HG03159 (cell line): ENCODE measurements around the gene CCDC91.
A peak's percentile ranks its signal among the peaks of the same experiment; 100 is the strongest.
"Not testable (repeated sequence)": the region's sequence is repeated elsewhere in the genome, so short reads cannot be mapped to it uniquely, and the experiment has no call there.

ENCODE experiments used
- ATAC-seq: cut with Tn5 transposase; IDR thresholded peaks from one replicate; pipeline ENCODE4 v1.9.1; 2021; ENCODE audit warnings: mild to moderate bottlenecking, moderate library complexity; ENCODE audit not compliant: unreplicated experiment

CCDC91 gene

DNA sequence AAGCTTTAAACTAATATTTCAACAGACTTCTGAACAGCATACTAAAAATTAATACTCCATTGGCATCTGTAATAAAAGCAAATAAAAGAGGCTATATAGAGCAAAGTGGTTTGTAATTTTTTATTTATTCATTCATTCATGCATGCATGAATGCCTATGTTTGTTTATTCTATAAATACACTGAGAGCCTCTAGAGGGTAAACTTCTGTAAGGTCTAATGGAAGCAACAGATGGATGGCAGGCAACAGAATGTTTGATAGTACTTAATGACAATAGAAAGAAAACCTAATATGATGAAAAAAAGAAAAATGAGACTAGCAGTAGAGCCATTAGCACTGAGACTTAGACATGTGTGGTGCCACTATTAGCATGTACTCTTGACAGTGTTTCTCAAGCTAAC lies 253.1 kb downstream of the CCDC91 start:
- ATAC-seq: no peak

DNA sequence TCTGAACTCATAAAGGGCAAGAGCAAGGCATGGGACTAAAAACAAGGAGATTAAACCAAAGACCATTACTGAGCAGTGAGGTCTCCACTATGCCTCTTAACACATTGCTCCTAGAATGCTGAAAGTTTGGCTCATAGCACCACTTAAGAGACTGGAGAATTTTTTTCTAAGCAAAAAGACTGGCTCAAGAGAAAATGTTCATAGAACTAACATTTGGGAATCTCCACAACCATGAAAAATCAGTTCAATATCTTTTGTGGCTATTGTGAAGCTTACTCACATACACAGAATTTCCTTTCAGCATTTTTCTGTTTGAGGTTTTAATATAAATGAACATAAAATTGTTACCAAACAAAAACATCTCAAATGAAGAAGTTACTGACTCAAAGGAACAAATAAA lies 255.8 kb downstream of the CCDC91 start:
- ATAC-seq: no peak

DNA sequence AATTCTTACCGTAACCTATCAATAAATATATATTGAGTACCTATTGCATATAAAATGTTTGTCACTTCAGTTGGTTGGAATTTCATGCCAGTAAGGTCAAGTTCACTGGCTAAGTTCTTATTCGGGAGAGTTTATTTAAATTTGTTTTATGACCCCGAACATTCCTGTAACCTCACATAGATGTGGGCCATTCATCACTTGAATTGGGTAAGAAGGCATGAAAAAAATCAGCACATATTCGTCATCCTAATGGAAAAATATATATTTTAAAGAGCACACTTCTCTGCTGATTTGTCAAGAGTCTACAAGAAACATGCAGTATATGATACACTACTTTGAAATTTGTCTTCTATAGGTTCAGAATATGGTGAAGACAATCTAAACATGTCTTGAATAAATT lies 263.4 kb downstream of the CCDC91 start:
- no peak for ATAC-seq

DNA sequence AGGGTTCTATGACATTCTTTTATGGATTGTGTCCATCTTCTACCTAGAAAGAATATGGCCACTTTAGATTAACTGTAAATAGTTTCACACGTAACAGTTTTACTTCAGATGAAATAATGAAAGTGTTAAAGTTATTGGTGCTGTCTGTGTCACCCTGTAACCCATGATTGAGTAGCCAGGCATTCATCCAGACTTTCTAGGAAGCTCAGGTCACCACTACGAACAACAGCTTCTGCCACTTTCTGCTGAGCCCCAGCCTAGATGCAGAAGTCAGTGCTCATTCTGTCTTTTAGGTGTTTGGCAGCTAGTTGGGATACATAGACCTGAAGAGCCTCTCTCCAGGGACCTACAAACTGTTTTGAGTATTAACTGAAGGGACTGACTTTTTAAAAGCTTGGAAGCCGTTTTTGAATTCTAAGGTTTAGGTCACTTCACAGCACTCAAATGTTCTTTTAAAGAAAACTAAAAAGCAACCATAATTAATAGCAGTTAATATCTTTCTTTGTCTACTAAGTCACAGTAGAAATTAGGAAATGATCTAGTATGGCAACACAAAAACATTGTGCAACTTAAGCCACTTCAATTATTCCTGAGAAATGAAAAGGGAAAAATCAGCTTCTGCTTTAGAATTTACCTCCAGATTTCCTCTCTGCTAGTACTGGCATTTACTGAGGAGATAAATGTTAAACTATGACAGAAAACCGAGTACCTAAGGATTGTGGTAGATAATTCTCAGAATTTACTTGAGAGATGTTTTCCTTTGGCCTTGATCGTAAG lies 266.9 kb downstream of the CCDC91 start:
- ATAC-seq: no peak

DNA sequence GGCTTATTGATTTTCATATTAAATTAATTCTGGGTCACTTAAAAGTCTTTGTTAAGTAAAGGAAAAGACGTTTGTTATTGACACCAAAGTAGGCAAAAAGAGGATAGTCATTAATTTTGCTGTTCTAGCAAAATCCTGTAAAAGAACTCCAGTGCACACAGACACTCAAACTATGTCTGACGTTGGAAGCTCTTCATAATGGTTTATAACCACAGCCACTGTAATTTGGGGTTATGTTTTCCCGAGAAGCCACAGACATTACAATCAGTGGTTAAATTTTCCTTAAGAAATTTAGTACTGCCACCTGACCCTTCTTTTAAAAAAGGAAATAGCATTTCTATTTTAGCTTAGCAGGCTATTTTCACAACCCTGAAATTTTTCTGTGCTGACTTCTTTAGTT lies 267.5 kb downstream of the CCDC91 start:
- ATAC-seq: no peak

DNA sequence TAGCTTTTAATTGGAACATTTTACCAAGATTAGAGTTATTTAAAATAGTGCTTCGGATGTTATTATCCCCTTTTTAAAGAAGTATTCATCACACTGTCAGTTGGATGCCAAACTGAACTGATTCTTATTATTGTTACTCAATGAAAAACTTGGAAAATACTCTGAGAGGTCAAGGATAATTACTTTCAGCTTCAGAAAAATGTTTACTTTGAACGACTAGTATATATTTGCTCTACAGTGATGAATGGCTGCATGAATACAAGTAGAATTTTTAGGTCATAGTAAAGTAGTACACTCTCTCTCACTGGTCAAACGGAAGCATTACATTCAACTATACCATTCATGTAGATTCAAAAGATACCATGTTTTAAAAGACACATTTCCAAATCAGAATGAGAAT lies 269.2 kb downstream of the CCDC91 start:
- ATAC-seq: no peak

DNA sequence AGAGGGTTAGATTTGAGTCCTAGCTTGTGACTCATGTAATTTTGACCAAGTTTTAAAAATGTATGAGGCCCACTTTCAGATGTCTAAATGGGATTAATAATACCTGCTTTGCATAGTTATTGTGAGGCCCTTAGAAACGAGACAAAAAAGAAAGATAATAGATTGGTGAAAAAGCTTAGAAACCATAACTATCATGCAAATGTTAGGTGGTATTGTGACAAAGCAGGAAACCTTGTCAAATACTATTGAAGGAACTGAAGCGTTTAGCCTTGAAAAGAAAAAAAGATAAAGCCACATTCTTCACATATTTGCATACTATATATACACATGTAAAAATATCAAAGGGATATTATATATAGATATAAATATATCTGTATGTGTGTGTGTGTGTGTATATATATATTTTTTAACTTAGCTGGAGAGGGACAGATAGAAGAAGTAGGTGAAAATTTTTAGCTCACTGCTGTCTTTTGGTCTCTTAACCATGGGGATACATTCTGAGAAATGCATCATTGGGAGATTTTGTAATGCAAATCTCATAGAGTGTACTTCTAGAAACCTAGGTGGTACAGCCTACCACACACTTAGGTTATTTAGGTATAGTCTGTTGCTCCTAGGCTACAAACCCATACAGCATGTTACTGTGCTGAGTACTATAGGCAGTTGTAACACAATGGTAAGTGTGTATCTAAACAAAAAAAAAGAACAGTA lies 270.3 kb downstream of the CCDC91 start:
- peak; percentile 80 for ATAC-seq

DNA sequence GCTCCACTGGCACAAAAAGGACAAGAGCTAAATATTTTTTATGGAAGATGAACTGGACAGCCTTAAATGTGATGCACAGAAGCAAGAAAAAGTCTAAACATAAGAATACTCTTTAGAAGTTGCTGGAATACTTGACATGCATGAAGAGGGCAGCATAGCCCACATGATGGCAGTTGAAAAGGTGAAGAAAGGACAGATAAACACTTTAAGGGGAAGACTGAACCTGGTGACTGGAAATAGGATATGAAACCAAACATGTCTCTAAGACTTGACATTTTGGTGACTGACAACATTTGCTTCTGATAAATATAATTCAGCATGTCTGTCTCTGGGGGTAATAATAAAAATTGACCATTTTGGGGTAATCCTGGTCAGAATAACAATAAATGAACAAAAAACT lies 273.1 kb downstream of the CCDC91 start:
- no peak for ATAC-seq

DNA sequence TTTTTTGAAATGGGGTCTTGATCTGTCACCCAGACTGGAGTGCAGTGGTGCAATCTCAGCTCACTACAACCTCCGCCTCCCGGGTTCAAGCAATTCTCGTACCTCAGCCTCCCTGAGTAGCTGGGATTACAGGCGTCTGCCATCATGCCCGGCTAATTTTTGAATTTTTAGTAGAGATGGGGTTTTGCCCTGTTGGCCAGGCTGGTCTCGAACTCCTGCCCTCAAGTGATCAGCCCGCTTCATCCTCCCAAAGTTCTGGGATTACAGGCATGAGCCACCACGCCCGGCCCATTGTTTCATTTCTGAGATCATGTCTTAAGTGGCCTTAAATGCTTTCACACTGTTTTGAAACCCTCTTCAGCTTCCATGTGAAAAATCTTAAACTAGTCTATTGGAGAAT lies 281.5 kb downstream of the CCDC91 start:
- not testable (repeated sequence) for ATAC-seq

DNA sequence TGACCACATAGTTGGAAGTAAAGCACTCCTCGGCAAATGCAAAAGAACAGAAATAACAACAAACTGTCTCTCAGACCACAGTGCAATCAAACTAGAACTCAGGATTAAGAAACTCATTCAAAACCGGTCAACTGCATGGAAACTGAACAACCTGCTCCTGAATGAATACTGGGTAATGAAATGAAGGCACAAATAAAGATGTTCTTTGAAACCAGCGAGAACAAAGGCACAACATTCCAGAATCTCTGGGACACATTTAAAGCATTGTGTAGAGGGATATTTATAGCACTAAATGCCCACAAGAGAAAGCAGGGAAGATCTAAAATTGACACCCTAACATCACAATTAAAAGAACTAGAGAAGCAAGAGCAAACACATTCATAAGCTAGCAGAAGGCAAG lies 285.9 kb downstream of the CCDC91 start:
- ATAC-seq: not testable (repeated sequence)

DNA sequence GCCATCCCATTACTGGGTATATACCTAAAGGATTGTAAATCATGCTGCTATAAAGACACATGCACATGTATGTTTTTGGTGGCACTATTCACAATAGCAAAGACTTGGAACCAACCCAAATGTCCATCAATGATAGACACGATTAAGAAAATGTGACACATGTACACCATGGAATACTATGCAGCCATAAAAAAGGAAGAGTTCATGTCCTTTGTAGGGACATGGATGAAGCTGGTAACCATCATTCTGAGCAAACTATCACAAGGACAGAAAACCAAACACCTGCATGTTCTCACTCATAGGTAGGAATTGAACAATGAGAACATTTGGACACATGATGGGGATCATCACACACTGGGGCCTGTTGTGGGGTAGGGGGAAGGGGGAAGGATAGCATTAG lies 288.8 kb downstream of the CCDC91 start:
- not testable (repeated sequence) for ATAC-seq

DNA sequence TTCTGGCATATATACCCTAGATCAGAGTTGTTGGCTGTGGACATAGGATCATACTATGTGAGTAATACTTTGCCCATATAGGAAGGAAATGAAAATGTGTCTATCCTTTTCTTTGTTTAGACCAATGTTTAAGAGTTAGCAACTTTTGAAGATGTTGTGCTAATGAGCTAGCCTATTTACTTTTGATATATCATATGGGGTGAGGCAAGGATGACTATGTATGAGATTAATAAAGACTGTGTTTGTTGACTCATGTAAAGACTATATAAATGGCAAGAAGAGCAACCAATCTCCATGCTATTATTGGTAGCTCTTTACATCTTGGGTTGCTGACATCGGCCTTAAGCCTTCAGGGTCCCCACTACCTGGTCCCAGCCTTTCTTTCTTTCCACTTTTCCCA lies 289.4 kb downstream of the CCDC91 start:
- no peak for ATAC-seq

DNA sequence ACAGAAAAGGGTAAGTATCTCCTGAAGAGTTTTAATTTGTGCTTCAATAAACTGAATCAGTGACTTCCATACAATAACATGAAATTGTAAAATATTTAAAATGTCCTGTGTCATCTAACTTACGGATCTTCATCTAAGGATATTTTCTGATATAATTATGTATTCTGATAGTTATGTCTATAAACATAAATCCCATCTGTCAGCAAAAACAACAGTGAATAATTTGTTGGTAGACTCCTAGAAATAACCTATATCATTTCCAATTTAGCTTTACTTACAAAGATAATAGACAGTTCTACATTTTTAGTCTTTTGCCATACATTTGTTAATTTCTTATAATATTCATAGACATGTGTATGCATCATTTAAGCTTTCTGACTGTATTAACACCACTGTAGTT lies 293.9 kb downstream of the CCDC91 start:
- ATAC-seq: no peak

DNA sequence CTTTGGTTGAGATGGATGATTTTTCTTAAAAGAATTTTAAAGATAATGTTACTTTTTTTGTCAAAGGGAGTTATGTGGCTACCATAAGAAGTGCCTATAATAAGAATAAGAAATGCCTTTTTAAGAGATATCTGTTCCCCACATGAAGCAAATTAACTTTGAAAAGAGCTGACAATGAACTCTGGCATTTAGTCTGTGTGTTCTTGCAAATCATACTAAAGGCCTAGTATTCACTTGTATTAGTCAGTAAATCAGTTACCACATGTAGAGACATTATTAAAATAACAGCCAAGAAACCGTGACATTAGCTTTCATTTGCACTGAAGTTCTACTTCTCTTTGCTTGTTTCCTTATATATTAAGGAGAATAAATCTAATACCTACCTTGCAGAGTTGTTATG lies 296.3 kb downstream of the CCDC91 start:
- ATAC-seq: no peak

DNA sequence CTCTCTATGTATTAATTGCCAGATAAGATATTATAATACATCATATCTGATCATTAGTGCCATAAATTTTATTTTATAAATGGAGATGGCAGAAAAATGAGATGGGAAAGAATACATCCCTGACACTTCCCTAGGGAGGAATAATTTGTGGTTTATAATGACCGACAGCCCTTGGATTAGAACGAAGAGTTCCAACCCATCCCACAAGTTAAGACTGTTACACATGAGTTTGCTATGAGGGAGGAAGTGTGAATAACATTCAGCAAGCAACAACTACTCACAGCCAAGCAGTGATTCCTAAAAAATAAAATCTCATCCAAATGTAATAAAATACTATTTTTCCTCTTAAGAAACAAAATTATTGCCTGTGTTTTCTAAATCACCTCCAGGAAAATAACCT lies 299.0 kb downstream of the CCDC91 start:
- ATAC-seq: no peak

DNA sequence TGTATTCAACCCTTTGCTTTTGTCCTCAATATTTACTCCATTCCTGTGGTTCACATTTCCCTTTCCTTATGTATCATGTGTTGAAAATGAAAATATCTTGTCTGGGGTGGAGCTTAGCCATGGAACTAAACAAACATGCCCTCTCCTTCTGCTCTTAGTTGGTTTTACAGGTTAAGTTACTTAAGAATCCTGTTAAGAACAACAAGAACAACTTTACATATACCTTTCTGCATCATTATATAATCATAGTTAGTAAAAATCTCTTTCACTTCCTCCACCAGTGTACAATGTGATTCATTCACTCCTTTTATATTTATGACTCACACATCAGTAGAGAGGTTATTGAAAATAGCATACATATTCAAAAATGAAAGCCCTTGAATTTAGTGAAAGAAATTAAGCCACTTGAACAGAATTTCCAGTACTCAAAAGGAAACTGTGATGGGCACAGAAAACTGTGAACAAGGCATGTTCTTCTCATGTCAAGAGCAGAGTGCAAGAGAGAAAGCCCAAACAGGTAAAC lies 307.7 kb downstream of the CCDC91 start:
- ATAC-seq: peak; percentile 98

DNA sequence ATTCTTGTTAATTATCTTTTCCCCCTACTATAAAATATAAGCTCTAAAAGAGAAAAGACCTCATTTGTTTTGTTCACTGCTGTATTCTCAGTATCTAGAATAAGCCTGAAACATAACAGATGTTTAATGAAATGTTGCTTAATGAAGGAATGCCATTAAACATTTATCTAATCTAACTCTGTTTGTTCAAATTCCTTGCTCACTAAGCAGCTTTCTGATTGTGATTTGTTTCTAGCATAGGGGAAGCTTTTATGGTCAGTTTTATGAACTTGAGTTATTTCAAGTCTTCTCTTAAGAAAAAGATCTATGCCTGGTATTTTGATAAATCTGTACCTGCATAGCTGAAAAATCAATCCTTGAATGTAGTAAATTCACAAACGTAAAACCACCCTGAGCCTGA lies 308.6 kb downstream of the CCDC91 start:
- ATAC-seq: no peak

DNA sequence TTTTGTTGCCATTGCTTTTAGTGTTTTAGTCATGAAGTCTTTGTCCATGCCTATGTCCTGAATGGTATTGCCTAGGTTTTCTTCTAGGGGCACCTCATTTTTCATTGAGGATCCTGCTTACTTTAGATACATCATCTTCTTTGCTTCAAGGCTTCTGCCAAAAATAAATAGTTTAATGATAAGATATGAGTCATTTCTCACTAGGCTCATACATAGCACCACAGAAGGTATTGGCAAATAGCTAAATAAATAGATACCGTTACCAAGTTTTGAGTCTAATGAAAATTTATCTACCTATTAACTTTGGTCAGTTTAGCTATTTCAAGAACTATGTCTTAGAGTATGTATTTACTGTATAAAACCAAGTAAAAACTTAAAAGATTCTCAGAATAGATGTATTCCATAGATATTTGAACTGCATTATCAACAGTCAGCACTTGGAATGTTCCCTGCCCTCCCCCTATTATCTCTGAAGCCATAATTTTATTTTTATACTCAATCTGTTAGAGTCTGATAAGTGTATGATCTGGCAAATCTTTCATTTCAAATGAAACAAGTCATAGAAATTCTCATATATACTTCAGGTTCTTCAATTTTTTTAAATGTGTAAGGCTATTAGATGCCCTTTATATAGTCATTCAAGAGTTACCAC lies 310.2 kb downstream of the CCDC91 start:
- no peak for ATAC-seq

DNA sequence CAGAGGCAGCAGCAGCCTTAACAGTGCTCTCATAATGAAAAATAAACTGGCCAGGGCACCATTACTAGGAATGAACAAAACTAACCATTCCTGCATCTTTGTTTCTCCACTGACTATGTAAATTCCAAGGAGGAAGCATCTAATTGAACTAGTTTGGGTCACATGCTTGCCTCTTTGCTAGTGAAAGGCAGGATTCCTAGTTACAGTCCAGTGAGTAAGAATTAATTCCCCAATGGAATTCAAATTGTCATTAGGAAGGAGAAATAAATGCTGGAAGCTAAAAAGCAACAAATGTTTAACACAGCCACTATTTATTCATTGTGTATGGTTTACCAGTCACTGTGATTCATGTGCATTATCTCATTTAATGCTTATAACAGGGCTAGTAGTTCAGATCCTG lies 316.0 kb downstream of the CCDC91 start:
- ATAC-seq: no peak

DNA sequence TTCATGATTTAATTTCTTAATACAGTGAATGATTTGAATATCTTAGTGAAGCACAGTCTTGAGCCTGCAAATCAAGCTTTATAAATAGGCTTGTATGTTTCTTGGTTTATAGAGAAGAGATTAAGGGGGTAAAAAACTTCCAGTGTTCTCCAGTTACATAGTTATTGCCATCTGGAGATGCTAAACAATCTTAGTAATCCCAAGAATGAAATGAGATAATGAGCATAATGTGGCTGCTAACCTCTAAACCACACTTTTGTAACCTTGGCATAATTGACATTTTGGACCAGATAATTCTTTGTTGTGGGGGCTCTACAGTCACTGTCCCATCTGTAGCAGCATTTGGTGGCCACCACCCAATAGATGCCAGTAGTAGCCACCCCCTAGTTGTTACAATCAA lies 316.8 kb downstream of the CCDC91 start:
- ATAC-seq: no peak

DNA sequence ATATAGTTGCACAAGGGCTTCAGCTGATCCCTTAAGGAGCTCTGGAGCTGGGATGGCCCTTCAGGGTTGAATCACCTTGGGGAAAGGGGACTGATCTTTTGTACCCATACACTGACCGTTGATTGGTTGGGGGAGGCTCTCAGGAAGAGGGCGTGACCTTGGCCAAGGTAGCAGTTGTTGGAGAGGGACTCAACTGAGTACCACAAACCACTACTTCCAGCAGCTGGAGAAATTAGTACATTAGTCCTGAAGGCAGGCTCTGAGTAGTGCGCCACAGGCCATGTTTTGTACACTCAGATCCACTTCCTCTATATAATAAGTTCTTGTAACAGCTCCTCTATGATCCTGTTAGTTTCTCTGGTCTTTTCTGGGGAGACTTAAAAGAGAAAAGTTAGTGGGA lies 317.6 kb downstream of the CCDC91 start:
- ATAC-seq: no peak

DNA sequence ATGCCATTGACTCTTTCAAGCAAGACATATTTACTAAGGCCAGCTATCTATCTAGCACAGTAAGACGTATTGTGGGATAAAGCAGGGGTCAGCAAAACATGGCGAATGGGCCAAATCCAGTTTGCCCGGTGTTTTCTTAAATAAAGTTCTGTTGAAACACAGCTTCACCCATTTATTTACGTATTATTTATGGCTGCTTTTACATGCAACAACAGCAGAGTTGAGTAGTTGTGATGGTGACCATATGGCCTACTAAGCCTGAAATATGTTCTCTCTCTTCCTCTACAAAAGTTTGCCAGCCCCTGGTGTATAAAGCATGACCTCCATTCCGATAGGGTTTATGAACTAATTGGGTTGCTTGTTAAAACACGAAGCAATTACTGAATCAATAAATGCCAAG lies 322.1 kb downstream of the CCDC91 start:
- ATAC-seq: no peak
